Bone marrow (tissue), 2 donors: ENCODE results near the gene PDZRN4.
"Not testable (repeated sequence)": the region's sequence is repeated elsewhere in the genome, so short reads cannot be mapped to it uniquely, and the experiment has no call there.

Experiments used
- DNase-seq, 2 donors: peaks; one replicate each; lab custom pipeline; 2025; lab: John Stamatoyannopoulos, UW

Gene PDZRN4

DNA sequence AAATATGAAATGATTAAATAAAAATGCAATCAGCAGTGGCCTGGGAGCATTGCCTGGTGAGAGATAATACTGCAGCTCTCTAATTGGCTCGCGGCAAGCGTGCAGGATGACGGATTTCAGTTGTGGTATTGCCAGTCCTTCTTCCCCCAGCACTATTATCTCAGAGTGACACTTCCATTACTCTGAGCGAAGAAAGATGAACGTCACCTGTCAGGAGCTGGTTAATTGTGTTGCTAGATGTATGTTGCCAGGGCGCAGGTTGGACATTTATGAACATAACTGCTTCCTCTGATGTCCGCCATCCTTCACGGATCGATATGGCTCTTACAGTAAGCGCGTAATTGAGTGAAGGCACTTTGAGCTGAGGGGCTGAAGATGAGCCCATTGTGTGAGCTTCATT lies 374.9 kb downstream of the PDZRN4 start:
- DNase-seq = no peak

DNA sequence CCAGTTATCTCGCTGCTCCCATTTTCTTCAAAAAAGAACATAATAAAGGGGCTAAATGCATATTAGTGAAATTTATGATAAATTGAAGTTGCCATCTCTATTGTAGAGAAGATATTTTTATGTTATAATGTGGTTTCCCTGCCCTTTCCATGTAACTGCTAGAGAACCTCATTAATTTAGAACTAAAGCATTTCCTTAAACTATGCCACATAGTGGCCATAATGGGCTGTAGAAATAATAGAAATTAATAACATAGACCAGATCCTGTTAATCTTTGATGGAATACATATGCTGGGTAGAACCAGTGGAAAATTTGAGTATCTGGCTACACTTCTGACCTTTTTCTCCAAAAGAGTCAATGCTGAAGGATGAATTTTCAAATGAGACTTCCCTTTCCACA lies 376.7 kb downstream of the PDZRN4 start:
- DNase-seq = no peak

DNA sequence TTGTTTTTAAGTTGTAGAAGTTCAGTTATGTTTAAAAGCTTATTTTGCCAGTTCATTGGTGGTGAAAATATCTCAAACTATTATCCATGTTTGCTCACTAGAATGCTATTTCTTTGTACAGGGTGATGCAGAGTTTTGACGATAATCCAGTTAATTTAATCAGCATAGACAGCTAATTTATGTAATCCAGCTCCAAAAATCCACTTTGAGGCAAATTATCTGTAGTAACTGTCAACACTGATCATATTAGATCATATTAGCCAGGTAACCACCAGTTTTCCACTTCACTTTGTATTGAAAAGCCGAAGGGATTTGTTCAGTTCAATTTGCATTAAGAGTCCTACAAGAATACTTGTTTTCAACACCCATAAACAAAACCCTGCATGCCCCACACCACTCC lies 378.6 kb downstream of the PDZRN4 start:
- no peak for DNase-seq

DNA sequence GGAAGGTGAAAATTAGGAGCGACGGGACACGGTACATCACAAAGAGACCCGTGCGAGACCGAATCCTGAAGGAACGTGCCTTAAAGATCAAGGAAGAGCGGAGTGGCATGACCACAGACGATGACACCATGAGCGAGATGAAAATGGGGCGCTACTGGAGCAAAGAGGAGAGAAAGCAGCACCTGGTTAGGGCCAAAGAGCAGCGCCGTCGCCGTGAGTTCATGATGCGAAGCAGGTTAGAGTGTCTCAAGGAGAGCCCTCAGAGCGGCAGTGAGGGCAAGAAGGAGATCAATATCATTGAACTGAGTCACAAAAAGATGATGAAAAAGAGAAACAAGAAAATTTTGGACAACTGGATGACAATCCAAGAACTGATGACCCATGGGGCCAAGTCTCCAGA lies 385.3 kb downstream of the PDZRN4 start:
- DNase-seq = no peak

DNA sequence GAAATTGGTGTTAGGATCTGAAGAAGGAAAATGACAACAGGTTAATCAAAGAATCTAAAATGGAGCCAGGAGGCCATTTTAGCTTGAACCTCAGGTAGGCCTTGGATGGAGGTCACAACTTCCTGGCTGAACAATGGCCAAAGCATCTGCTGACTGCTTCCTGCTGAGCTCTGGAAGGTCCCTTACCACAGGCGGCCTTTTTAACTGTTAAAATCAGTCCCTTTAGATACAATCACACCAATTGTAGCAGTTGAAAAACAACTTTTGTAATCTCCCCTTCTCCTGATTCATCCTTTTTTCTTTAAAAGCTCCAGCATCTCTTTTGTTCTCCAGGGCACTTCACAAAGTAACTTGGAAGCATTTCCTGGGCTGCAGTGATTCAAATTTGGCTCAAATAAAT lies 388.8 kb downstream of the PDZRN4 start:
- DNase-seq = no peak

DNA sequence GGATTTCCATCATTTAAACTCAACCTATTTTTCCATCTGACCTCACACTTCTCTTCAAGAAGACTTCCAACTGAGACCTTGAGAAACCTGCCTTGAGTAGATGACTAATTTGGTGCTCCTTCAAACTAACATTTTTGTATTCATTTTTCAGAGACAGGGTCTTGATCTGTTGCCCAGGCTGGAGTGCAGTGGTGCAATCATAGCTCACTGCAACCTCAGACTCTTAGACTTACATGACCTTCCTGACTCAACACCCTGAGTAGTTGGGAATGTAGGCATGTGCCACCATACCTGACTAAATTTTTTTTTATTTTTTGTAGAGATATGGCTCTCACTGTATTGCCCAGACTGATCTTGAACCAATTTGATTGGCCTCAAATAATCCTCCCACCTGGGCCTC lies 389.9 kb downstream of the PDZRN4 start:
- DNase-seq = no peak

DNA sequence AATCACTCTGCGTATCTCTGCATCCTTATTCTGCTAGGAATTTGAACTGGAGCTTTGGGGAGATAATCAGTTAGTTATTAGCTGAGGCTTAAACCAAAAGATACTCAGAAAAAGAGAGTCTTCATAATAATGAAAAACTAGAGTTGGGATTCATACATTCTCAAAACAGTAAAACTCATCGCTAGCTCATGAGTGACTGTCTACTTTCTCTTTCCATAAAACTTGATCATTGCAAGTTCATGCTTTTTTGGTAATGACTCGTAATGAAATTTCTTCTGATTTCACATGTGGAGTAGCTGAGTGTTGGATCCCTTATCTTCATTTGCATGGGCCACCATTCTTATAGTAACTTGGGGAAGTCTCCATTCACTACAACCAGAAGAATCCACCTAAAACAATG lies 397.7 kb downstream of the PDZRN4 start:
- no peak for DNase-seq

DNA sequence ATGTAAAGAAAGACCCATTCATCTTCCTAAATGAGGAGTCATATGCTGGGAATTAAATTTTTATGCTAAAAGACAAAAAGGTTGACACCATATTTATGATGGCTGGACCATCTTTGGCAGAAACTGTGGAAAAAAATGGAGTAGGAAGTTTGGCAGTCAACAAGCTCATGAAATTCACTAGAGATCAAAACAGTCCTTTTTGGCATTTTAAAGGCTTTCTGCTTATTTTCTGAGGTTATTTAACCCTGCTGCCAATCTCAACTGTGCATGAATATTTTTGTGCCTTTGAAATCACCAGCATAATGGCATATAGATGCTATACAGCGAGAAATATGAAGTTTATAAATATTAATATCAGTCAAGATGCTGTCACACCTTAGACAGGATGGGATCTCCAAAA lies 399.5 kb downstream of the PDZRN4 start:
- no peak for DNase-seq

DNA sequence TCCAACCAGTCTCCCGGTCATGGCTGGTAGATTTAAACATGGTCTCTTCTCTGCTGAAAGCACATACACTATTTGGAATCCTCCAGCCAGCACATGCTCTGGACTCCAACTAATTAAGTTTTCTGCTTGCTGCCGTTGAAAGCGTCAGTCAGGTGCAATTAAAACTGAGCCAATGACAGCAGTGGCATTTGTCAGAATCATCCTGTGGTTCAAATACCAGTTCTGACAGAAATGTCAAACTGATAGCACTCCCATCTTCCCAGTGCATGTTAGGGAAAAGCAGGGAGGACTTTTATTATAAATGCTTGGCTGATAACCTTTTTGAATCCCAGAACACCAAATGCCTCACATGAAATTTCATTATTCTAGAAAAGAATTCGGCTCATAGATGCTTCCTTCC lies 401.8 kb downstream of the PDZRN4 start:
- DNase-seq = no peak

DNA sequence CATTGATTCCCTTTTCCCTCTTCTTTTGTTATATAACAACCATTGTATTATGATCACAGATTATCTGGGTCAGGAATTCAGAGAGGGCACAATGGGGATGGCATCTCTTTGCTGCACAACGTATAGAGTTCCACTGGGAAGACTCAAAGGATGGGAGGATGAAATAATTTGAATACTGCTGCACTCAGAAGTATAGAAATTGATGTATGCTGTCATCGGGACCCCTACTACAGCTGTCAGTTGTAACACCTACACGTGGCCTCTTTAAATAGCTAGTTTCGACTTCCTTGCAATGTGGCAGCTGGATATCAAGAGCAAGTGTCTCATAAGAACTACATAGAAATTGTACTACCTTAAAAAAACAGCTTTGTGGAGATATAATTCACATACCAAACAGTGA lies 408.1 kb downstream of the PDZRN4 start:
- DNase-seq = no peak

DNA sequence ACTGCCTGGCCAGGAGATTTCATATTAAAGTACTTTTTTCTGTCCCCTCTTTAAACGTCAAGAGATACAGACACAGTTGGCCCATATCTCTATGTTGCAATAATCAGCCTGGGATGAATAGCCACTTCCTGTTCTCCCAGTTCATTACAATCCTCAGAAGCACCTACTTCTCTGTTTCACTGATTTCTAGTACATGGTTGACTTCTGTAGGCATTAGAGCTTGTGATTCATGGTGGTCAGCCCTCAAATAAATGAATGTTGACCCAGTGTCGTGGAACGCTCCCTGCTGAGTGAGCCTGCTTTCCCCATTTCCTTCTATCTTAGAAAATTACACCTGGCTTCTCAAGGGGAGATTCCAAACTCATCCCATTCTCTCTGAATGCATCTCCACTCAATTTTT lies 416.7 kb downstream of the PDZRN4 start:
- DNase-seq = no peak

DNA sequence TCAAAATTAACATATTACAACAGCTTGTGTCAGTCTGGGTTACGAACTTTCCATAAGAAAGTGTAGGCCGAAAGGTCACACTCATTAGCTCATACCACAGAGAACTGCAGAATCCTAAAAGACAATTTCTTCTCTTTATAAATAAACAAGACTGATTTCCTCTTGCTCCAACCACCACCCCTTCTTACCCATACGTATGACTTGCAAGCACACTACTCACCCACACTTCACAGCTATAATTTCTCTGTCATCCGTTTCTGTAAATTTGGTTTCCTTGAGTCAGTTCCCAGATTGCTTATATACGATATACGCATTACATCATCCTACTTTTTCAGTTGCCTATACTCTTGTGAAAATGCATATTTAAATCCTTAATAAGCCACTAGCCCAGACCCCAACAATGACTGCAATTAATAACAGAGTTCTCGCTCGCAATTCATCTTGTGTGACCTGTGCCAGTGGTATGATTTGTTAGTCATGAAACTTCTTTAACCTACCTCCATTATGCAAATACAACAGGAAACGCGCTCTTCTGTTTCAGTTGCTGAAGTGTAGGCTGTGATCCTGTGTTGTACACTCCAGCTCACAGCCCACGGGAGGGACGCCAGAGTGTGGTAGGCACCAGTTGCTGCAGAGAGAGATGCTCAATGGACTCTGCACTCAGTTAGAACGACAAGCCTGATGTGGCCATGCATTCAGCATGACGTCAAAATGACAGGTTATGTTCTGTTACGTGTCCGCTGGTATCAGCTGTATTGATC lies 417.6 kb downstream of the PDZRN4 start:
- DNase-seq = no peak

DNA sequence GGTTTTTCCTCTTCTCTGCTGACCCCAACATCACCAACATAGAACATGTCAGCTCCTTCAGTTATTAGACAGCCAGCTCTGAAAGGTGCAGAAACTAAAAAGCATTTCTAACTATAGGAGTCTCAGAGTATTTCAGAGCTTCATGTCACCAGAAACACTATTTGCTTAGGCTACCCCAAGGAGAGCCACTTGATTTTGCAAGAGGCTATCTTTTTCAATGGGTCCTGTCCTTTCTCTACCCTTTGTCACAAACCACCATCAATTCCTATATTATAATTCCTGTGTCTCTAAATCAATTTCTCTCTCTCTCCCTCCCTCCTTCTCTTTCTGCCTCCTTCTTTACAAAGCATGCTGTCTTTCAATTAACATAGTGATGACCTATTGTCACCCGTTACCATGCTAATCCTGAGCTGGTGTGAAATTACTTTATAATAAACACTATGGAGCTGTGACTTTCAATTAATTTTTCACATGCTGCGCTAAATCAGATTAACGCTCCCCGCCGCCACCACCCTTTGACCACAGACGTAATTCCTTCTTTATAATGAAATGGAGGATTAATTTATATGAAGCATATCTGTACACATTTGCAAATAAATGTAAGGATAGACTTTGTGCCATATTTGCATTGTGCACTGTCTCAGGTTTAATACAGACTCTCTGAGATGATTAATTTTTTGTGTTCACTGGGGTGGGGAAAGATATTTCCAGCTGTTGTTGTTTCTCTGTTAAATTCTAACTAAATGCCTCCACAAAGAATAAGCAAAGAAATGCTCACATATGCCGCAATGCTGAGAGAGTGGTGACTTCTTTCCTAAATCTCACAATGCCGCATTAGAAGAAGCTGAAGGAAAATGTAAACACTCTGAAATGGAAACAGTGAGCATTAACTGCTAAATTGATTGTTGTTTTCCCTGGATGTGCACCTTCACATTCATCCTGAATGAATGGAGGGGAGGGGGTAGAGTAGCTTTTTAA lies 418.6 kb downstream of the PDZRN4 start:
- no peak for DNase-seq

DNA sequence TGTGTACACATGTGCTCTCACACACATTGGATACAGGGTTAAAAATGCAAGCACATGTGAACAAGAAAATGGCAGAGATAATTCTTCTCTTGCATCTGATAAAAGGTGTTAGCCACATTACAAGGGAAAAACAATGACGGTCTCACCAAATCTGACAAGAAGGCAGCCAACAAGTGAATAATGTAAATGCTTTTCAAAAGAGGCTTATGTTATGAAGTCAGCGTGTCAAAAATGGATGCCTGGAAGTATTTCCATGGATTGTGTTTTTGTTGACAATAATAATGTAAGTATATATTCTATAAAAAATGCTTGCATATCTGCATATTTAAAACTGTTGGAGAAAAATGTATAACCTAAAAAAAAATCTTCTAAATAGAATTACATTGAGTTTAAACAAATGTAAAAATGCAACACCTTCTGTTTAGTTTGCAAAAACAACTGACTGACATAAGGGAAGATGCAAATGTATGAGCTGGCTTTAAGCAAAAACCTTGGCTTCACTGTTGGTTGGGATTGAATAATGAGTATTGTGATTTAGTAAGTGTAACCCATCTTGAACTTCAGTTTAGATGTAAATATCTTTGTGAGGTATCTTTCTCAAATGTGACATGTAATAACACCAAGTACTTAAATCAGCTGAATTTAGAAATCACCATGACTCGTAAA lies 424.9 kb downstream of the PDZRN4 start:
- DNase-seq = no peak

DNA sequence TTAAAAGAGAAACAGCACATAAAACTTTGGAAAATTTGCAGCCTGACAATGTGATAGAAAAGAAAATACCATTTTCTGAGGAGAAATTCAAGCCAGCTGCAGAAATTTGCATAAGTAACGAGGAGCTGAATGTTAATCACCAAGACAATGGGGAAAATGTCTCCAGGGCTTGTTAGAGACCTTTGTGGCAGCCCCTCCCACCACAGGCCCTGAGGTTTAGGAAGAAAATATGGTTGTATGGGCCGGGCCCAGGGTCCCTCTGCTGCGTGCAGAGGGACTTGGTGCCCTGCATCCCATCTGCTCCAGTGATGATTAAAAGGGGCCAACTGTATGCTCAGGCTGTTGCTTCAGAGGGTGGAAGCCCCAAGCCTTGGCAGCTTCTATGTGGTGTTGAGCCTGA lies 427.1 kb downstream of the PDZRN4 start:
- DNase-seq = not testable (repeated sequence)

DNA sequence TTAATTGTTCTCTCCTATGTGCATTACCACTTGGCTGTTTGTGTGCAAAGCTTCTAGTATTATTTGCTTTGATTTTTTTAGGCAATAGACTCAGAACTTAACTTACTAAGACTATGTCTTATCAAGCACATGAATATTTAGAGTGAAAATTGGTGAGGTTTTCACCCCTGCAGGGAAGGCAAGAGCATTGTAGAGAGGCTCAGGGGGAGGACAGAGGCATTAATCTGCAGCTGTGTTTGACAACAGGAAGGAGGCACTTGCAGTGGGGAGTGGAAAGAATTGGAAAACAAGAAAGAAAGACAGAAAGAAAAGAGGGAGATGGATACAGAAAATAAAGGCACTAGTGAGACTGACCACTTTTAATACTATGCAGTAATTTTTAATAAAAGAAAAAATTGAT lies 431.6 kb downstream of the PDZRN4 start:
- no peak for DNase-seq

DNA sequence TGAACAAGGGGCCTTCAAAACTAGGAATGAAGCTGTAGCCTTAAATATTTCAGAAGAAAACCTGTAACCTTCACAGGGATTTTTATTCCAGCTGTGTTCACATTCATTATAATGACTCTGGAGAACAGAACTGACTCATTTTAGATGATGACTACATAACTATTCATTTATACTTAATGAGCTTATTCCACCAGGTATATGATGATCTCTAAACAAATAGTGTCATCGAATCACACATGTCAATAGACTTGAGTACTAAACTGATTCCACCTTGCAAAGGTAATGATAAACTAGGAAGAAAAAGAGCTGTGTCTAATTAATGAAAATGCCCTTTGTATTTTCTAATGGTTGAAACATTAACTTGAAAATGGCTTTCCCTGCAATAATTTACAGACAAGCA lies 433.2 kb downstream of the PDZRN4 start:
- DNase-seq = no peak
